Panc1 (cell line): ENCODE measurements around the gene CADPS2.

ENCODE experiments used
- POLR2AphosphoS5 ChIP-seq: IDR thresholded peaks from 2 replicates; pipeline ENCODE4 v1.6.1; 2012; ENCODE audit warnings: mild to moderate bottlenecking, low read depth, low read length, moderate library complexity
- TCF7L2 ChIP-seq: IDR thresholded peaks from 2 replicates; pipeline ENCODE4 v1.6.1; 2011; ENCODE audit warnings: mild to moderate bottlenecking, low read depth, low read length, inconsistent platforms
- TF ChIP-seq, protein P1 (sequence below): fragments of 450-650 bp; IDR thresholded peaks from 2 replicates; pipeline ENCODE4 v1.5.1; 2017; ENCODE audit warnings: mild to moderate bottlenecking

DNA sequence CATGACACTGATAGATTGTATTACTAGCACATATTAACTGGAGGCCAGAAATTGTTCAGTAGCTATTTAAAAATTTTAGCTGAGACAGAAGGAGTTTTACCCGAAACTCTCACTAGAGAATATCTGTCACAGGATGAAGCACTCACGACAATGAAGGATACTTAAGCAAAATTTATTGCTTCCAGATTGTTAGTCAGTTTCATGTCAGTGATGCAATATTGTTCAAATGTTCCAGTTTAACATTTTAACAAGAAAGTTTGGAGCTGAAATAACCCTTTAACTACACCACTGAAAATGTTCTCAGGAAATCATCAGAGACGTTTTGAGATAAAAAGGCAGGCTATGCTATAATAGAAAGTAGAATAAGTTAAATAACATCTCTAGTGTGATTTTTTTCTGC lies 15.0 kb upstream of the CADPS2 start:
- TF ChIP-seq, protein P1, sequence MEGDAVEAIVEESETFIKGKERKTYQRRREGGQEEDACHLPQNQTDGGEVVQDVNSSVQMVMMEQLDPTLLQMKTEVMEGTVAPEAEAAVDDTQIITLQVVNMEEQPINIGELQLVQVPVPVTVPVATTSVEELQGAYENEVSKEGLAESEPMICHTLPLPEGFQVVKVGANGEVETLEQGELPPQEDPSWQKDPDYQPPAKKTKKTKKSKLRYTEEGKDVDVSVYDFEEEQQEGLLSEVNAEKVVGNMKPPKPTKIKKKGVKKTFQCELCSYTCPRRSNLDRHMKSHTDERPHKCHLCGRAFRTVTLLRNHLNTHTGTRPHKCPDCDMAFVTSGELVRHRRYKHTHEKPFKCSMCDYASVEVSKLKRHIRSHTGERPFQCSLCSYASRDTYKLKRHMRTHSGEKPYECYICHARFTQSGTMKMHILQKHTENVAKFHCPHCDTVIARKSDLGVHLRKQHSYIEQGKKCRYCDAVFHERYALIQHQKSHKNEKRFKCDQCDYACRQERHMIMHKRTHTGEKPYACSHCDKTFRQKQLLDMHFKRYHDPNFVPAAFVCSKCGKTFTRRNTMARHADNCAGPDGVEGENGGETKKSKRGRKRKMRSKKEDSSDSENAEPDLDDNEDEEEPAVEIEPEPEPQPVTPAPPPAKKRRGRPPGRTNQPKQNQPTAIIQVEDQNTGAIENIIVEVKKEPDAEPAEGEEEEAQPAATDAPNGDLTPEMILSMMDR: no peak
- no peak for TF ChIP-seq POLR2AphosphoS5
- TF ChIP-seq TCF7L2: no peak
